ENCODE results near the gene IPCEF1. TPM values are rescaled to one million over a fixed set of nuclear protein-coding genes. Genes with fewer than 3 reads are reported as not detected.

The IPCEF1 gene
- total and polyA plus RNA-seq, 2 donors (not counting 3 experiments of a cell fraction or from before 2014, with no cell fraction given) = 0.01 to 0.51 TPM

- CTCF ChIA-PET = no interaction called here
- Histone ChIP-seq H3K27me3 (ENCODE audit: control insufficient read depth in 2 of 2, insufficient read depth in 2 of 2, low read length in 2 of 2) (no peaks in the 10 kb centered on the region), H3K4me1 (ENCODE audit: control insufficient read depth, extremely low read depth, insufficient read depth, low read length) (no peaks in the 10 kb centered on the region), H3K79me2 (ENCODE audit: control insufficient read depth, insufficient read depth, low read length) (no peaks in the 10 kb centered on the region), H3K36me3 (ENCODE audit: control insufficient read depth in 2 of 2, extremely low read depth in 1 of 2, insufficient read depth in 2 of 2, low read length in 2 of 2) (no peaks in the 10 kb centered on the region), H3K9ac (replicated peaks; ENCODE audit: extremely low read depth, insufficient read depth, low read length) (no peak overlapping the region), H4K20me1 (replicated peaks; ENCODE audit: control insufficient read depth, extremely low read depth, insufficient read depth, low read length) (no peaks in the 10 kb centered on the region), H3K4me3 (replicated peaks in 1 of 3; ENCODE audit: insufficient read depth in 1 of 3, low read depth in 1 of 3, low read length in 3 of 3) (no peak overlapping the region), H2AFZ (ENCODE audit: low read depth, low read length) (no peak overlapping the region), H3K4me2 (ENCODE audit: insufficient read depth, low read length) (no peak overlapping the region), H3K27ac (ENCODE audit: insufficient read depth, low read depth, low read length) (no peak overlapping the region), H3K9me1 (replicated peaks; ENCODE audit: control insufficient read depth, extremely low read depth, insufficient read depth, low read length) (no peaks in the 10 kb centered on the region), H3K9me3 (replicated peaks; ENCODE audit: control insufficient read depth, insufficient read depth, low read length) (no peaks in the 10 kb centered on the region)
- BruUV-seq (replicated peaks) = no TSS peak
- POLR2A ChIA-PET = no interaction called here
- intact Hi-C loops (cut with micrococcal nuclease) (no loop called here), dilution Hi-C loops (cut with MboI; ENCODE audit: extremely low pct_ligation_motif_present, low sequenced_read_pairs) (no loop called here)
- DNase-seq (ENCODE audit: low read depth, low spot score) (no peak), FAIRE-seq (no peak)
- TF ChIP-seq POLR2A (IDR thresholded peaks at IDR 0.05; ENCODE audit: low read depth, low read length) = no peak
- TF ChIP-seq, protein P1, sequence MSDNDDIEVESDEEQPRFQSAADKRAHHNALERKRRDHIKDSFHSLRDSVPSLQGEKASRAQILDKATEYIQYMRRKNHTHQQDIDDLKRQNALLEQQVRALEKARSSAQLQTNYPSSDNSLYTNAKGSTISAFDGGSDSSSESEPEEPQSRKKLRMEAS (IDR thresholded peaks at IDR 0.05; ENCODE audit: insufficient read depth, insufficient read length) = no peak
- TF ChIP-seq FOS (IDR thresholded peaks at IDR 0.05; ENCODE audit: borderline replicate concordance, insufficient read depth, low read length) = no peak
- TF ChIP-seq POLR2AphosphoS5 (IDR thresholded peaks at IDR 0.05; ENCODE audit: insufficient read depth, low read depth, low read length) = no peak
- TF ChIP-seq JUN (IDR thresholded peaks at IDR 0.05; ENCODE audit: borderline replicate concordance, insufficient read depth, insufficient read length, low read depth) = no peak
- TF ChIP-seq GATA2 (IDR thresholded peaks at IDR 0.05; ENCODE audit: insufficient read depth, insufficient read length, low read depth, low read length) = no peak
- no peak for TF ChIP-seq EZH2 (IDR thresholded peaks at IDR 0.05; ENCODE audit: borderline replicate concordance, low read depth, low read length, severe bottlenecking)
- TF ChIP-seq, protein P2, sequence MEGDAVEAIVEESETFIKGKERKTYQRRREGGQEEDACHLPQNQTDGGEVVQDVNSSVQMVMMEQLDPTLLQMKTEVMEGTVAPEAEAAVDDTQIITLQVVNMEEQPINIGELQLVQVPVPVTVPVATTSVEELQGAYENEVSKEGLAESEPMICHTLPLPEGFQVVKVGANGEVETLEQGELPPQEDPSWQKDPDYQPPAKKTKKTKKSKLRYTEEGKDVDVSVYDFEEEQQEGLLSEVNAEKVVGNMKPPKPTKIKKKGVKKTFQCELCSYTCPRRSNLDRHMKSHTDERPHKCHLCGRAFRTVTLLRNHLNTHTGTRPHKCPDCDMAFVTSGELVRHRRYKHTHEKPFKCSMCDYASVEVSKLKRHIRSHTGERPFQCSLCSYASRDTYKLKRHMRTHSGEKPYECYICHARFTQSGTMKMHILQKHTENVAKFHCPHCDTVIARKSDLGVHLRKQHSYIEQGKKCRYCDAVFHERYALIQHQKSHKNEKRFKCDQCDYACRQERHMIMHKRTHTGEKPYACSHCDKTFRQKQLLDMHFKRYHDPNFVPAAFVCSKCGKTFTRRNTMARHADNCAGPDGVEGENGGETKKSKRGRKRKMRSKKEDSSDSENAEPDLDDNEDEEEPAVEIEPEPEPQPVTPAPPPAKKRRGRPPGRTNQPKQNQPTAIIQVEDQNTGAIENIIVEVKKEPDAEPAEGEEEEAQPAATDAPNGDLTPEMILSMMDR (IDR thresholded peaks at IDR 0.05; ENCODE audit: extremely low read depth in 1 of 2, insufficient read depth in 1 of 2, low read depth in 1 of 2, low read length in 2 of 2) = no peak
- TF ChIP-seq MYC (IDR thresholded peaks at IDR 0.05; ENCODE audit: low read depth, low read length) = no peak
These were observed 169.4 kb downstream of the IPCEF1 start for GRCh38 chr6:154187203-154187602.
